KMS-11 (cell line): ENCODE data around the gene UGT1A7.
"Not testable (repeated sequence)": the region's sequence is repeated elsewhere in the genome, so short reads cannot be mapped to it uniquely, and the experiment has no call there.

Experiments used
- H2AFZ ChIP-seq: fragments of 200-600 bp; sonication (generic); 2 replicates; pipeline ENCODE4 v1.6.1; 2016; ENCODE audit warnings: antibody characterized with exemption, mixed run types, low read depth
- H3K27ac ChIP-seq: fragments of 200-600 bp; sonication (generic); 2 replicates; pipeline ENCODE4 v1.6.1; 2016; ENCODE audit warnings: mild to moderate bottlenecking, mixed run types
- H3K27me3 ChIP-seq: fragments of 200-600 bp; sonication (generic); 2 replicates; pipeline ENCODE4 v1.6.1; 2017; ENCODE audit warnings: mild to moderate bottlenecking, low read depth, mixed run types, moderate library complexity; ENCODE audit not compliant: insufficient read depth
- H3K36me3 ChIP-seq: fragments of 200-600 bp; sonication (generic); 2 replicates; pipeline ENCODE4 v1.6.1; 2017; ENCODE audit warnings: mild to moderate bottlenecking, mixed run types; ENCODE audit not compliant: insufficient read depth
- H3K4me1 ChIP-seq: fragments of 200-600 bp; sonication (generic); 2 replicates; pipeline ENCODE4 v1.6.1; 2016; ENCODE audit warnings: mild to moderate bottlenecking, low read depth, mixed run types; ENCODE audit not compliant: poor library complexity, severe bottlenecking
- H3K4me2 ChIP-seq: fragments of 200-600 bp; sonication (generic); 2 replicates; pipeline ENCODE4 v1.7.0; 2016; ENCODE audit warnings: mild to moderate bottlenecking, mixed run types
- H3K4me3 ChIP-seq: fragments of 200-600 bp; sonication (generic); IDR thresholded peaks from 2 replicates; pipeline ENCODE4 v1.6.1; 2017; ENCODE audit warnings: low read depth, low read length, mixed read lengths; ENCODE audit not compliant: insufficient read depth
- H3K79me2 ChIP-seq: fragments of 200-600 bp; sonication (generic); 2 replicates; pipeline ENCODE4 v1.6.1; 2016; ENCODE audit warnings: low read depth, mixed run types; ENCODE audit not compliant: insufficient read depth
- H3K9ac ChIP-seq: fragments of 200-600 bp; sonication (generic); 2 replicates; pipeline ENCODE4 v1.6.1; 2016; ENCODE audit warnings: mild to moderate bottlenecking, mixed run types
- H4K20me1 ChIP-seq: fragments of 200-600 bp; sonication (generic); 2 replicates; pipeline ENCODE4 v1.6.1; 2016; ENCODE audit warnings: mild to moderate bottlenecking, mixed run types; ENCODE audit not compliant: insufficient read depth
- TF ChIP-seq, protein P1 (sequence below): fragments of 200-600 bp; sonication (generic); conservative IDR thresholded peaks from 2 replicates; pipeline ENCODE4 v1.6.1; 2017; ENCODE audit warnings: low read depth, mild to moderate bottlenecking, antibody characterized with exemption, low read length, moderate library complexity, mixed read lengths

Gene UGT1A7

DNA sequence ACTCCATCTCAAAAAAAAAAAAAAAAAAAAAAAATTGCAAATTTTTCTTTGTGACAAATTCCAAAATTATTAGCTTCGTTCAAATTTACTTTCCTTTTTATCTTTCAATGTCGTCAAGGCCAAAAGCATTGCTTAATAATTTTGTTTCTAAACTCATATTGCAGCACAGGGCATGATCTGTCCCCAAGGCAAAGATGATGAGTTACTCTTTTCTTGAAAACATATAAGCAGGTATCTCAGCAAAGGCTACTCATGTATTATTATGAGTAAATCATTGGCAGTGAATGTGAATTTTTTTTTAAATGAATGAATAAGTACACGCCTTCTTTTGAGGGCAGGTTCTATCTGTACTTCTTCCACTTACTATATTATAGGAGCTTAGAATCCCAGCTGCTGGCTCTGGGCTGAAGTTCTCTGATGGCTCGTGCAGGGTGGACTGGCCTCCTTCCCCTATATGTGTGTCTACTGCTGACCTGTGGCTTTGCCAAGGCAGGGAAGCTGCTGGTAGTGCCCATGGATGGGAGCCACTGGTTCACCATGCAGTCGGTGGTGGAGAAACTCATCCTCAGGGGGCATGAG, at the start of gene UGT1A7:
TSS of gene UGT1A7 (plus strand) at position 381 of the 579 bp plus-strand sequence. CDS start at position 418, 37 bp downstream.
- TF ChIP-seq, protein P1, sequence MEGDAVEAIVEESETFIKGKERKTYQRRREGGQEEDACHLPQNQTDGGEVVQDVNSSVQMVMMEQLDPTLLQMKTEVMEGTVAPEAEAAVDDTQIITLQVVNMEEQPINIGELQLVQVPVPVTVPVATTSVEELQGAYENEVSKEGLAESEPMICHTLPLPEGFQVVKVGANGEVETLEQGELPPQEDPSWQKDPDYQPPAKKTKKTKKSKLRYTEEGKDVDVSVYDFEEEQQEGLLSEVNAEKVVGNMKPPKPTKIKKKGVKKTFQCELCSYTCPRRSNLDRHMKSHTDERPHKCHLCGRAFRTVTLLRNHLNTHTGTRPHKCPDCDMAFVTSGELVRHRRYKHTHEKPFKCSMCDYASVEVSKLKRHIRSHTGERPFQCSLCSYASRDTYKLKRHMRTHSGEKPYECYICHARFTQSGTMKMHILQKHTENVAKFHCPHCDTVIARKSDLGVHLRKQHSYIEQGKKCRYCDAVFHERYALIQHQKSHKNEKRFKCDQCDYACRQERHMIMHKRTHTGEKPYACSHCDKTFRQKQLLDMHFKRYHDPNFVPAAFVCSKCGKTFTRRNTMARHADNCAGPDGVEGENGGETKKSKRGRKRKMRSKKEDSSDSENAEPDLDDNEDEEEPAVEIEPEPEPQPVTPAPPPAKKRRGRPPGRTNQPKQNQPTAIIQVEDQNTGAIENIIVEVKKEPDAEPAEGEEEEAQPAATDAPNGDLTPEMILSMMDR: no peak
- no peak within 1 kb of the TSS for H3K9ac ChIP-seq

DNA sequence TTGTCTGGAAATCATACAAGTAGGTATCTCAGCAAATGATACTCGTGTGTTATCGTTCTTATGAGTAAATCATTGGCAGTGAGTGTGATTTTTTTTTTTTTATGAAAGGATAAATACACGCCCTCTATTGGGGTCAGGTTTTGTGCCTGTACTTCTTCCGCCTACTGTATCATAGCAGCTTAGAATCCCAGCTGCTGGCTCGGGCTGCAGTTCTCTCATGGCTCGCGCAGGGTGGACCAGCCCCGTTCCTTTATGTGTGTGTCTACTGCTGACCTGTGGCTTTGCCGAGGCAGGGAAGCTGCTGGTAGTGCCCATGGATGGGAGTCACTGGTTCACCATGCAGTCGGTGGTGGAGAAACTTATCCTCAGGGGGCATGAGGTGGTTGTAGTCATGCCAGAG, 45.4 kb upstream of the UGT1A7 start, which contains the start of gene UGT1A10:
TSS of gene UGT1A10 (plus strand) at position 143 of the 400 bp plus-strand sequence. CDS start at position 218, 75 bp downstream.
- not testable (repeated sequence) for H3K27ac ChIP-seq, H3K4me3 ChIP-seq, H3K27me3 ChIP-seq, H3K4me1 ChIP-seq, H3K9ac ChIP-seq, H3K79me2 ChIP-seq, H2AFZ ChIP-seq, H4K20me1 ChIP-seq, H3K4me2 ChIP-seq, H3K36me3 ChIP-seq

More for the DNA sequence above, at the start of gene UGT1A7:
- Histone ChIP-seq H3K79me2 (no peaks in the 10 kb centered on the region), H4K20me1 (no peaks in the 10 kb centered on the region), H3K27ac (no peak within 1 kb of the TSS), H3K4me1 (no peaks in the 10 kb centered on the region), H3K27me3 (no peaks in the 10 kb centered on the region; the same call in 1 of the 2 replicates), H2AFZ (no peak within 1 kb of the TSS), H3K4me3 (no peak within 1 kb of the TSS), H3K4me2 (no peak within 1 kb of the TSS), H3K36me3 (no peaks in the 10 kb centered on the region)

DNA sequence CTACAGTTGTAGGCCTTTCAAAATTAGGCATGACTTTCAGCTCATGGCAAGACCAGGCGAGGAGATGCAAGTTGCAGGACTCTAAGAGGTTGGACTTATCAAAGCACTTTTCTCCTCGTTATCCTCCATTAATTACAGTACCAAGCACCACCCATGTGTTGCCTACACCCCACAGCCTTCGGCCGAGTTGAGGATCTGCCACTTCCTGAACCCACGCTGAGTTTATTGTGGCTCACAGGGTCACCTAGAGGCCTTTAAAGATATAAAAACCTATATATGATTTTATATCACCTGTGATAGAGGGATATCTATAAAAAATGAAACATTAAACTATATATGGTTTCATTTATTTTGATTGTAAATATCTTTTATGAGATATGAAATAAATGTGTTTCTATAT, 42.9 kb upstream of the UGT1A7 start:
- no peaks in the 10 kb centered on the region for H3K4me1 ChIP-seq
- no peaks in the 10 kb centered on the region for H3K27me3 ChIP-seq
- no peak overlapping the region for H3K4me2 ChIP-seq
- no peak overlapping the region for H3K9ac ChIP-seq
- H4K20me1 ChIP-seq: no peaks in the 10 kb centered on the region
- no peak overlapping the region for H3K4me3 ChIP-seq
- H3K79me2 ChIP-seq: no peaks in the 10 kb centered on the region
- TF ChIP-seq, protein P1: no peak
- no peak overlapping the region for H2AFZ ChIP-seq
- no peaks in the 10 kb centered on the region for H3K36me3 ChIP-seq
- no peak overlapping the region for H3K27ac ChIP-seq

DNA sequence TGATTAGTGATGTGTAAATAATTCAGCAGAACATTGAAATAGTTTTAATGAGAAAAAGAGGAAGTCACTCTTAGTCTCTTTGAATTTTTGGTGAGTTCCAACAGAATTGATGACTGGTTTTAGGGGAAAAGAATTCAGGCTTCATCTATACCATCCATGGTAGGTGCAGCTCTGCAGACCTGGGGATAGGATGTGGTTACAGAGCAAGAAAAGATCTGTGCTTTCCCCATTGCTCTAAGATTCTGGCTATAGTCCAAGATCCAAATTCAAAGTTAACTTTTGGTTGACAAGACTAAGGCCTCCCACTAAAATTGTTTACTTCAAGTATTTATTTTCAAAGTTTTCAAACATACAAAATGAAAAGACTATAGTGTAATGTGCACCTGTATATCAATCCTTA, 41.8 kb upstream of the UGT1A7 start:
- Histone ChIP-seq H3K9ac (no peak overlapping the region), H3K36me3 (no peaks in the 10 kb centered on the region), H3K79me2 (no peaks in the 10 kb centered on the region), H2AFZ (no peak overlapping the region), H3K4me3 (no peak overlapping the region), H3K27ac (no peak overlapping the region), H3K4me1 (no peaks in the 10 kb centered on the region), H4K20me1 (no peaks in the 10 kb centered on the region), H3K4me2 (no peak overlapping the region), H3K27me3 (no peaks in the 10 kb centered on the region)
- TF ChIP-seq, protein P1: no peak

DNA sequence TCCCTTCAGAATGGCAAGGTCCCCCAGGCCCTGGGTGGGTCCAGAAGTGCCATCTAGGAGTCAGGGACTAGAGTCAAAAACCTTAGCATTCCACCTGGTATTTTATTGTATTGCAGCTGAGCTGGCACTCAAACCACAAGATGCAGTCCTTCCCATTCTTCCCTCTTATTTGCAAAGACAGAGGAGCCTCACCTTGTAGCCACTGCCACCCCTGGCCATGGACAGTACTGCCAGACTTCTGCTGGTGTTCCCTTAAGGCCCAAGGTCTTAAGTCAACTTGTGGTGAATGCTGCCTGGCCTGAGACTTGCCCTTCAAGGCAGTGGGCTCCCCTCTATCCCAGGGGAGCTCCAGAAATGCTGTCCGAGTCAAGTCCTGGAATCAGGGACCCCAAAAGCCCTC, 38.6 kb upstream of the UGT1A7 start:
- Histone ChIP-seq H4K20me1 (no peaks in the 10 kb centered on the region), H3K4me3 (no peak overlapping the region), H3K27ac (no peak overlapping the region), H3K9ac (no peak overlapping the region), H3K4me2 (no peak overlapping the region), H3K36me3 (no peaks in the 10 kb centered on the region), H3K27me3 (no peaks in the 10 kb centered on the region), H3K79me2 (no peaks in the 10 kb centered on the region), H2AFZ (no peak overlapping the region), H3K4me1 (no peaks in the 10 kb centered on the region)
- TF ChIP-seq, protein P1: no peak

DNA sequence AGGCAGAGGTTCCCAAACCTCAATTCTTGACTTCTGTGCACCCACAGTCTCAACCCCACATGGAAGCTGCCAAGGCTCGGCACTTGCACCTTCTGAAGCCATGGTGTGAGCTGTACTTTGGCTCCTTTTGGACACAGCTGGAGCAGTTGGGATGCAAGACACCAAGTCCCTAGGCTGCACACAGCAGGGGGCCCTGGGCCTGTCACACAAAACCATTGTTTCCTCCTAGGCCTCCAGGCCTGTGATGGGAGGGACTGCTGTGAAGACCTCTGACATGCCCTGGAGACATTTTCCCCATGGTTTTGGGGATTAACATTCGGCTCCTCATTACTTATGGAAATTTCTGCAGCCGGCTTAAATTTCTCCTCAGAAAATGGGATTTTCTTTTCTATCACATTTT, 35.7 kb upstream of the UGT1A7 start:
- not testable (repeated sequence) for H3K4me2 ChIP-seq, H4K20me1 ChIP-seq, H3K27ac ChIP-seq, H3K79me2 ChIP-seq, H2AFZ ChIP-seq, H3K9ac ChIP-seq, H3K36me3 ChIP-seq, H3K27me3 ChIP-seq, H3K4me3 ChIP-seq, H3K4me1 ChIP-seq
